Neural progenitor cell (in vitro differentiated cells): Measurements from ENCODE around the gene HMGB3.

ENCODE experiments used
- EZH2 ChIP-seq: fragments of 200-600 bp; sonication (generic); IDR thresholded peaks from 2 replicates; pipeline ENCODE4 v1.6.1; 2017; ENCODE audit warnings: antibody characterized with exemption, mild to moderate bottlenecking, moderate library complexity
- EZH2phosphoT487 ChIP-seq: fragments of 200-600 bp; sonication (generic); IDR thresholded peaks from 2 replicates; pipeline ENCODE4 v1.6.1; 2017; ENCODE audit warnings: antibody characterized with exemption
- TF ChIP-seq, protein P1 (sequence below): fragments of 200-600 bp; sonication (generic); IDR thresholded peaks from 2 replicates; pipeline ENCODE4 v1.5.1; 2017; ENCODE audit warnings: antibody characterized with exemption, mild to moderate bottlenecking

DNA sequence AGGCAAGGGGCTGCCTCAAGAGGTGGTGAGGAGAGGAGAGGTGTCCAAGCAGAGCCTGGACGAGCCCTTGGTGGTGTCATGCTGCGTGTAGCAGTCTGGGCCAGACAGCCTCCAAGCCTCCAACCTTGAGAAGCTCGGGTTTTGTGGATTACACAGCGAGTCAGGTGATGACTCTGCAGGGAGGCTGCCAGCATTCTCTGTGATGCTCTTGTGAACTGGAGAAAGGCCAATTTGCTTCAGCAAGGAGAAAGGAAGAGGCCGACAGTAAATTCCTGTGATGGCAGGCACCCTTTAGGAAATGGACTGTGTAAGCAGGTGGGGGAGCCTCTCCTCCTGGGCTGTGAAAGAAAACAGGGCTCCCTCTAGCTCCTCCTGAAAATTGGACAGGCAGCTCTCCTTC lies 48.7 kb upstream of the HMGB3 start:
- TF ChIP-seq EZH2 (no peak), EZH2phosphoT487 (no peak)
- TF ChIP-seq, protein P1, sequence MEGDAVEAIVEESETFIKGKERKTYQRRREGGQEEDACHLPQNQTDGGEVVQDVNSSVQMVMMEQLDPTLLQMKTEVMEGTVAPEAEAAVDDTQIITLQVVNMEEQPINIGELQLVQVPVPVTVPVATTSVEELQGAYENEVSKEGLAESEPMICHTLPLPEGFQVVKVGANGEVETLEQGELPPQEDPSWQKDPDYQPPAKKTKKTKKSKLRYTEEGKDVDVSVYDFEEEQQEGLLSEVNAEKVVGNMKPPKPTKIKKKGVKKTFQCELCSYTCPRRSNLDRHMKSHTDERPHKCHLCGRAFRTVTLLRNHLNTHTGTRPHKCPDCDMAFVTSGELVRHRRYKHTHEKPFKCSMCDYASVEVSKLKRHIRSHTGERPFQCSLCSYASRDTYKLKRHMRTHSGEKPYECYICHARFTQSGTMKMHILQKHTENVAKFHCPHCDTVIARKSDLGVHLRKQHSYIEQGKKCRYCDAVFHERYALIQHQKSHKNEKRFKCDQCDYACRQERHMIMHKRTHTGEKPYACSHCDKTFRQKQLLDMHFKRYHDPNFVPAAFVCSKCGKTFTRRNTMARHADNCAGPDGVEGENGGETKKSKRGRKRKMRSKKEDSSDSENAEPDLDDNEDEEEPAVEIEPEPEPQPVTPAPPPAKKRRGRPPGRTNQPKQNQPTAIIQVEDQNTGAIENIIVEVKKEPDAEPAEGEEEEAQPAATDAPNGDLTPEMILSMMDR, result no peak
